AG09319 (cell line): ENCODE results near the gene MBTPS2.
"Not testable (repeated sequence)": the region's sequence is repeated elsewhere in the genome, so short reads cannot be mapped to it uniquely, and the experiment has no call there.

Source experiments
- DNase-seq: peaks from one replicate; pipeline ENCODE4 v3.0.0-alpha.2; 2010; ENCODE audit warnings: low read depth; ENCODE audit errors: extremely low read depth
- TF ChIP-seq, protein P1 (sequence below): IDR thresholded peaks from 2 replicates; pipeline ENCODE4 v1.5.1; 2011; ENCODE audit warnings: low read depth, mild to moderate bottlenecking, inconsistent platforms, low read length, moderate library complexity

MBTPS2 gene

DNA sequence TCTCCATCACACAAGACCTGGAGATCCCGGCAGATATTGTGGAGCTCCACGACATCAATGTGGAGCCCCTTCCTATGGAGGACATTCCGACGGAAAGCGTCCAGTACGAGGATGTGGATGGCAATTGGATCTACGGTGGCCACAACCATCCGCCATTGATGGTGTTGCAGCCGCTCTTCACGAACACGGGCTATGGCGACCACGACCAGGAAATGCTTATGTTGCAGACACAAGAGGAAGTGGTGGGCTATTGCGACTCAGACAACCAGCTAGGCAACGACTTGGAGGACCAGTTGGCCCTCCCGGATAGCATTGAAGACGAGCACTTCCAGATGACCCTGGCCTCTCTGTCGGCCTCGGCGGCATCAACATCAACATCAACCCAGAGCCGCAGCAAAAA lies 17.1 kb downstream of the MBTPS2 start:
- DNase-seq: no peak
- TF ChIP-seq, protein P1, sequence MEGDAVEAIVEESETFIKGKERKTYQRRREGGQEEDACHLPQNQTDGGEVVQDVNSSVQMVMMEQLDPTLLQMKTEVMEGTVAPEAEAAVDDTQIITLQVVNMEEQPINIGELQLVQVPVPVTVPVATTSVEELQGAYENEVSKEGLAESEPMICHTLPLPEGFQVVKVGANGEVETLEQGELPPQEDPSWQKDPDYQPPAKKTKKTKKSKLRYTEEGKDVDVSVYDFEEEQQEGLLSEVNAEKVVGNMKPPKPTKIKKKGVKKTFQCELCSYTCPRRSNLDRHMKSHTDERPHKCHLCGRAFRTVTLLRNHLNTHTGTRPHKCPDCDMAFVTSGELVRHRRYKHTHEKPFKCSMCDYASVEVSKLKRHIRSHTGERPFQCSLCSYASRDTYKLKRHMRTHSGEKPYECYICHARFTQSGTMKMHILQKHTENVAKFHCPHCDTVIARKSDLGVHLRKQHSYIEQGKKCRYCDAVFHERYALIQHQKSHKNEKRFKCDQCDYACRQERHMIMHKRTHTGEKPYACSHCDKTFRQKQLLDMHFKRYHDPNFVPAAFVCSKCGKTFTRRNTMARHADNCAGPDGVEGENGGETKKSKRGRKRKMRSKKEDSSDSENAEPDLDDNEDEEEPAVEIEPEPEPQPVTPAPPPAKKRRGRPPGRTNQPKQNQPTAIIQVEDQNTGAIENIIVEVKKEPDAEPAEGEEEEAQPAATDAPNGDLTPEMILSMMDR: no peak

DNA sequence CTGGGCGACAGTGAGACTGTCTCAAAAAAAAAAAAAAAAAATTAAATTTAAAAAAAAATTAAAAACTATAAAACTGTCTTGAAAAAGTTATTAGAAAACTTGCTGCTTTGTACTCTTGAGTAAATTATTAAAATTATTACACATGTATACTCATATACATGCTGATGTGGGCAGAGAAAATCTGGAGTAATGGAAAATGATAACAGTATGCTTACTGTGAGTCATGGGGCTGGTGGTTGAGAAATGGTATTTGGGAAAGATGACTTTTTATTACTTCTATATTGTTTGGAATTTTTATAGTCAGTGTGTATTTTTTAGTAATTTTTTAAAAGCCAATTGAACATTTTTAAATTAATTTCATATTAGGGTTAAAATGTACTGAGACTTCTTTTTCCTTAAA lies 23.8 kb downstream of the MBTPS2 start:
- TF ChIP-seq, protein P1: no peak
- DNase-seq: no peak

DNA sequence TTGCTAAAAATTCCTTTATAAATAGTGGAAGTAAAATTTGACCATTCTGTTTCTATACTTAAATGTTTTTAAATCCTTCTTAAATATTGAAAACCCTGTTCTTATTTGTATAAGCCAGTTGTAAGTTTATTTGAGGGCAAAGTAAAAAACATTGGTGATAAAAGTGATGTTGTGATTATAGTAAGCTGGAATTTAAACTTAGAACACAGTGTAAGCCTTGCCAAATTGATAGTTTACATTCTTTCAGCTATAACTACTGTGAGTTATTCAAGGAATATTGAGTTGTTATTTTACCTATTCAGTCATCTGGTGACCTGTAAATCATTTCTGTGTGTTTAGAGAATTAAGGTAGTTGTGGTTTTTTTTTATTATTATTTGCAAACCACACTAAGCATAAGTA lies 26.0 kb downstream of the MBTPS2 start:
- DNase-seq: no peak

DNA sequence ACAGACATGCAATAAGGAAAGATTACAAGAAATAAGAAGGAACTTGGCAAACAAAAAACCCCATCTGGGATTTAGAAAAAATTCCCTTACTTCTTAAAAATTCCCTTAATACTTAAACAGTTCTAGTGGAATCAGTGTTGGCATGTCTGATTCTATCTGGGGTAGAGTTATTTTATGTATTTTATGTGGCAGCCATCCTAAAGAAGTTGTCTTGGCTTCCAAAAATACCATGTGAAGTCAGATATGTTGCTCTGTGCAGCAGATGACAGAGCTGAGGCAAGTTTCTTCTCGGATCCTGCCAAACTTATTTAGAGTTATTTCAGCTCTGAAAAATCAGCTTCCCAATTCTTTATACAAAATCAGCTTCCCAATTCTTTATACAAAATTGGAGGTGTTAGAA lies 31.1 kb downstream of the MBTPS2 start:
- TF ChIP-seq, protein P1: no peak
- DNase-seq: peak; percentile 7

More for the DNA sequence above, 26.0 kb downstream of the MBTPS2 start:
- TF ChIP-seq, protein P1: no peak

DNA sequence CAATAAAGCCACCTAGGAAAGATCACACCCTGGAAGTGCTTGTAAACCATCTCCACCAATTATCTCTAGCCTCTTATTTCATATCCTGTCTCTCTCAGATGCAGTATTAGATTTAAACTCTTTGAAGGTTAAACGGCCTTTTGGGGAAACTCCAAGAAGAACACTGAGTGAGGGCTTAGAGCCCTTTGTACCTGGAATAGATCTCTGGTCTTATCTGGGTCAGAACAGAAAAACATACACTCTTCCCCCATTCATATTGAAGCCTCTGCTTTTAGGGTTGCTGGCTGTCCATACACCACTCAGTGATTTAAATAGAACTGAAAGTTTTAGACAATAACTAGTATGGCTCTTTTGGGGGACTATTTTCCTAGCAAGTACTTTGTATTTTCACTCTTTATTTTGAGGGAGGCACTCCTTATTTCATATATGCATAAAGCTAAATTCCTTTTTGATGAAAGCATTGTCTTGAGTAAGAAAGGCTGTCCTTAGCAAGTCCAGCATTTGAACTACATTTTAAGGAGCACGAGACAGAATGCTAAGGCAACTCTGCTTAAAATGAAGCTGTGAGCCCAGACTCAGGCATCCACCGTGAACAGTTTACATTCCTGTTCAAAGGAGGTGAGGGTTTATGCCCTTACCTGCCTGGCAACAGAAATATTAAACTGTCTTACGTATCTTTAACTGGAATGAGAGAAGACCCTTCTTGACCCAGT lies 33.8 kb downstream of the MBTPS2 start:
- TF ChIP-seq, protein P1: no peak
- no peak for DNase-seq

DNA sequence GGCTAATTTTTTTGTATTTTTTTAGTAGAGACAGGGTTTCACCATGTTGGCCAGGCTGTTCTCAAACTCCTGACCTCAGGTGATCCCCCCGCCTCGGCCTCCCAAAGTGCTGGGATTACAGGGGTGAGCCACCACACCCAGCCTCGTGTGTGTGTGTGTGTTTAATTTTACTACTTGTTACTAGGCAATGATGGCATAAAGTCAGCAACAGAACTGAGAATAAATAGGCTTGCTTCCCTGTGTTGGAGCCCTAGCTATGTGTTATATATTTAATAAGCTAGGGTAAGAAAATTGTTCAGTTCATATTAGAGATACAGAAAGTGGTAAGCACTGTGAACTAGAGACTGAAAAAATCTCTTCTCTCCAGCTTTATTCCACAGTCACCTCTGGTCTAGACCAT lies 34.8 kb downstream of the MBTPS2 start:
- DNase-seq: not testable (repeated sequence)

DNA sequence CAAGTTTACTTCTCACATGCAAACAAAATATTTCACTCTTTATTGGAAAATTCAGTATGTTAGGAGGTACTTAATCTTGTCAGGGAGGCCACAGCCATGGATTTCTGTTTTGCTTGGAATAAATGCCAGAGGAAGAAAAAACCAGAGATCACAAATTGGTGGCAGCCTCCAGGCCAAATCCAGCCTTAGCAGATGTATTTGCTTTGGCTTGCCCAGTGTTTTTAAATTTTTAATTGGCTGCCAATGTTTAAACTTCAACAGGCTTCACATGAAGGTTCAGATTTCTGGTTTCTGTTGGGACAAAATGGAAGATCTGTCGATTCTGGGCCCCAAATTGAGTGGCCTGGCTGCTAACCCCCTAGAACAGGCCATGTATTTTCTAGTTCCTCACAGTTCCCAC lies 35.6 kb downstream of the MBTPS2 start:
- no peak for DNase-seq
- TF ChIP-seq, protein P1: no peak

DNA sequence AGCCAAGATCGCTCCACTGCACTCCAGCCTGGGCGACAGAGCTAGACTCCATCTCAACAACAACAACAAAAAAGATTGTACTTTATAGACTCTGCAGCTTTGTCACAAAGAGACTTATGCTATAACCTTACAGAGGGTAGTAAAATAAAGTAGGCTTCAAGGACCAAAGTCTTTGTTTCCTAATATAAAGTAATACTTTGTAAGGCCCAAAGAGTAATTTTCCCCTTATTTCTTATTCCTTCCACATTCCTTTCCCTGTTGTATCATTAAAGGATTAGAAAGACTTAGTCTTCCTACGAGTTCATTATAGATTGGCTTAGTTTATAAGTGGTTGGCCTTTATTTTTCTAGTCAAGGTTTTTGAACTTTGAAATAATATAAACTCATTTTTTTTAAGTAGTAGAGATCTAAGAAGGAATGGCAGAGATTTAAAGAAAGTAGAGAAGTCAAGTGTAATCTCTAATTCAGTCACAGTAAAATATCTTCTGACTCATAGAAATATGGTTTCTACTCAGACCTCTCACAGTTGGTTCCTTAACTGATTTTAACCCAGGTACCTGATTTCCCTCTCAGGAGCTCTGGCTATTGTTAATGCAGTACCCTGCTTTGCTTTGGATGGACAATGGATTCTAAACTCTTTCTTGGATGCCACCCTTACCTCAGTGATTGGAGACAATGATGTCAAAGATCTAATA lies 42.6 kb downstream of the MBTPS2 start:
- DNase-seq: no peak
- TF ChIP-seq, protein P1: no peak
